CD4-positive, alpha-beta T cell treated with Interleukin-1 beta for 1 hour (primary cell): ENCODE data around the gene KRTAP1-4.
"Not testable (repeated sequence)": the region's sequence is repeated elsewhere in the genome, so short reads cannot be mapped to it uniquely, and the experiment has no call there.

ENCODE experiments used
- DNase-seq, 2 donors: peaks; one replicate each; pipeline ENCODE4 v3.0.0-alpha.2; 2020 to 2022

KRTAP1-4 gene

GRCh38 chr17:41029633-41030245 is at the start of gene KRTAP1-4:
TSS of gene KRTAP1-4 (minus strand) at chr17:41030195. CDS start at chr17:41030078, 117 bp downstream.
- DNase-seq, result no peak

- no peak for DNase-seq
Observed at GRCh38 chr17:41076788-41077187, 46.8 kb upstream of the KRTAP1-4 start.

- DNase-seq, result no peak
Observed at GRCh38 chr17:41073676-41074075, 43.7 kb upstream of the KRTAP1-4 start.

GRCh38 chr17:41071606-41072360 is 41.8 kb upstream of the KRTAP1-4 start:
- no peak for DNase-seq

- no peak for DNase-seq
Observed at GRCh38 chr17:41069031-41069430, 39.0 kb upstream of the KRTAP1-4 start.

- no peak for DNase-seq
Observed at GRCh38 chr17:41067281-41067680, 37.3 kb upstream of the KRTAP1-4 start.

GRCh38 chr17:41065829-41066624 is 36.0 kb upstream of the KRTAP1-4 start, which contains the start of gene KRTAP2-4:
TSS of gene KRTAP2-4 (minus strand) at chr17:41065879. CDS start at chr17:41065845, 34 bp downstream.
- DNase-seq, result no peak

GRCh38 chr17:41065016-41065689 is 35.2 kb upstream of the KRTAP1-4 start:
- not testable (repeated sequence) for DNase-seq

GRCh38 chr17:41064301-41064700 is 34.3 kb upstream of the KRTAP1-4 start:
- DNase-seq, result no peak

- DNase-seq, result no peak
Observed at GRCh38 chr17:41063449-41063848, 33.5 kb upstream of the KRTAP1-4 start.

GRCh38 chr17:41061964-41062363 is 32.0 kb upstream of the KRTAP1-4 start:
- no peak for DNase-seq

- no peak for DNase-seq
Observed at GRCh38 chr17:41060052-41060604, 30.1 kb upstream of the KRTAP1-4 start, which contains the start of gene KRTAP2-3. TSS of gene KRTAP2-3 (minus strand) at chr17:41060114. CDS start at chr17:41060050, 64 bp downstream.

- not testable (repeated sequence) for DNase-seq
Observed at GRCh38 chr17:41059276-41060051, 29.5 kb upstream of the KRTAP1-4 start.

- DNase-seq, result no peak
Observed at GRCh38 chr17:41058741-41059140, 28.7 kb upstream of the KRTAP1-4 start.

GRCh38 chr17:41057547-41057946 is 27.6 kb upstream of the KRTAP1-4 start:
- DNase-seq, result no peak

- DNase-seq, result not testable (repeated sequence)
Observed at GRCh38 chr17:41055130-41055529, 25.1 kb upstream of the KRTAP1-4 start, which contains the start of gene KRTAP2-2. TSS of gene KRTAP2-2 (minus strand) at chr17:41055230. CDS start at chr17:41055211, 19 bp downstream.

GRCh38 chr17:41054556-41054955 is 24.6 kb upstream of the KRTAP1-4 start:
- DNase-seq, result not testable (repeated sequence)

GRCh38 chr17:41054025-41054424 is 24.0 kb upstream of the KRTAP1-4 start:
- no peak for DNase-seq

- no peak for DNase-seq
Observed at GRCh38 chr17:41052566-41052965, 22.6 kb upstream of the KRTAP1-4 start.

GRCh38 chr17:41049110-41049509 is 19.1 kb upstream of the KRTAP1-4 start:
- DNase-seq, result no peak

GRCh38 chr17:41048441-41048840 is 18.4 kb upstream of the KRTAP1-4 start:
- DNase-seq, result no peak
